OCI-LY3 (cell line): ENCODE results near the gene FNDC4.

Experiments
- H2AFZ ChIP-seq: fragments of 200-600, 300-600 bp; shearing (Covaris generic); 2 replicates; pipeline ENCODE4 v1.6.0; 2014; ENCODE audit warnings: antibody characterized with exemption, low read depth, low read length
- H3K27ac ChIP-seq: fragments of 200-600, 300-600 bp; sonication (generic); 2 replicates; pipeline ENCODE4 v1.5.1; 2014; ENCODE audit warnings: mild to moderate bottlenecking, low read length, moderate library complexity, mixed read lengths
- H3K27me3 ChIP-seq: fragments of 200-600, 300-600 bp; sonication (generic); 2 replicates; pipeline ENCODE4 v1.6.1; 2014; ENCODE audit warnings: low read depth, low read length, mixed read lengths
- H3K36me3 ChIP-seq: fragments of 200-600, 300-600 bp; sonication (generic); replicated peaks from 2 replicates; pipeline ENCODE3; 2014; ENCODE audit warnings: low read depth, low read length, mixed read lengths
- H3K4me1 ChIP-seq: fragments of 300-600, 200-600 bp; sonication (generic); 2 replicates; pipeline ENCODE4 v1.6.1; 2014; ENCODE audit warnings: low read length, mixed read lengths
- H3K4me2 ChIP-seq: fragments of 200-600, 300-600 bp; sonication (generic); 2 replicates; pipeline ENCODE4 v1.6.1; 2014; ENCODE audit warnings: low read length, mixed read lengths
- H3K4me3 ChIP-seq: fragments of 300-600, 200-600 bp; sonication (generic); 2 replicates; pipeline ENCODE4 v1.5.1; 2014; ENCODE audit warnings: antibody characterized with exemption, mild to moderate bottlenecking, low read length, moderate library complexity
- H3K79me2 ChIP-seq: fragments of 300-600, 200-600 bp; shearing (Covaris generic); 2 replicates; pipeline ENCODE4 v1.6.1; 2014; ENCODE audit warnings: mild to moderate bottlenecking, low read length, mixed read lengths
- H3K9ac ChIP-seq: fragments of 300-600, 200-600 bp; shearing (Covaris generic); 2 replicates; pipeline ENCODE4 v1.6.0; 2014; ENCODE audit warnings: mild to moderate bottlenecking, low read length, moderate library complexity
- H3K9me3 ChIP-seq: fragments of 200-600, 300-600 bp; shearing (Covaris generic); 2 replicates; pipeline ENCODE4 v1.6.1; 2014; ENCODE audit warnings: low read length, mixed read lengths; ENCODE audit not compliant: insufficient read depth
- H4K20me1 ChIP-seq: fragments of 200-600, 300-600 bp; sonication (generic); 2 replicates; pipeline ENCODE4 v1.6.1; 2016; ENCODE audit warnings: low read length, mixed read lengths; ENCODE audit not compliant: insufficient read depth
- CTCF ChIP-seq: fragments of 200-600, 300-600 bp; sonication (generic); IDR thresholded peaks from 2 replicates; pipeline ENCODE4 v1.5.1; 2014; ENCODE audit warnings: antibody characterized with exemption, low read length, low read depth
- EZH2phosphoT487 ChIP-seq: fragments of 200-600 bp; shearing (Covaris generic); IDR thresholded peaks from 2 replicates; pipeline ENCODE4 v1.6.1; 2018; ENCODE audit warnings: antibody characterized with exemption, mixed run types, low read depth

FNDC4 gene

GRCh38 chr2:27461118-27461517, 33.9 kb downstream of the FNDC4 start:
- no peak overlapping the region for H2AFZ ChIP-seq

GRCh38 chr2:27453968-27454367, 41.0 kb downstream of the FNDC4 start:
- TF ChIP-seq EZH2phosphoT487 = no peak
- TF ChIP-seq CTCF = no peak
- no peak overlapping the region for H3K9ac ChIP-seq
- H3K79me2 ChIP-seq = no peaks in the 10 kb centered on the region
- H3K36me3 ChIP-seq = no peaks in the 10 kb centered on the region
- H4K20me1 ChIP-seq = no peaks in the 10 kb centered on the region
- H3K4me1 ChIP-seq = no peaks in the 10 kb centered on the region
- no peak overlapping the region for H2AFZ ChIP-seq
- H3K4me2 ChIP-seq = no peak overlapping the region
- H3K9me3 ChIP-seq = no peaks in the 10 kb centered on the region
- no peak overlapping the region for H3K4me3 ChIP-seq
- no peak overlapping the region for H3K27ac ChIP-seq
- no peaks in the 10 kb centered on the region for H3K27me3 ChIP-seq

More at GRCh38 chr2:27461118-27461517, 33.9 kb downstream of the FNDC4 start:
- H3K4me2 ChIP-seq = no peak overlapping the region
- no peaks in the 10 kb centered on the region for H3K36me3 ChIP-seq
- no peak overlapping the region for H3K27ac ChIP-seq
- no peaks in the 10 kb centered on the region for H3K79me2 ChIP-seq
- H3K9me3 ChIP-seq = no peaks in the 10 kb centered on the region
- no peaks in the 10 kb centered on the region for H3K4me1 ChIP-seq
- no peaks in the 10 kb centered on the region for H4K20me1 ChIP-seq
- TF ChIP-seq CTCF = no peak
- no peak for TF ChIP-seq EZH2phosphoT487
- H3K4me3 ChIP-seq = no peak overlapping the region
- no peaks in the 10 kb centered on the region for H3K27me3 ChIP-seq
- no peak overlapping the region for H3K9ac ChIP-seq

- H3K27me3 ChIP-seq = no peaks in the 10 kb centered on the region
- no peaks in the 10 kb centered on the region for H3K9me3 ChIP-seq
- no peak overlapping the region for H3K4me3 ChIP-seq
- H3K36me3 ChIP-seq = no peaks in the 10 kb centered on the region
- TF ChIP-seq CTCF = no peak
- H2AFZ ChIP-seq = no peak overlapping the region
- H3K4me2 ChIP-seq = no peak overlapping the region
- no peaks in the 10 kb centered on the region for H3K79me2 ChIP-seq
- H3K4me1 ChIP-seq = no peaks in the 10 kb centered on the region
- no peak overlapping the region for H3K9ac ChIP-seq
- H3K27ac ChIP-seq = no peak overlapping the region
- H4K20me1 ChIP-seq = no peaks in the 10 kb centered on the region
Measured at GRCh38 chr2:27451095-27451494, 43.9 kb downstream of the FNDC4 start.

GRCh38 chr2:27448381-27448780, 46.6 kb downstream of the FNDC4 start:
- Histone ChIP-seq H4K20me1 (no peaks in the 10 kb centered on the region), H3K9ac (no peak overlapping the region), H3K4me2 (no peak overlapping the region), H3K36me3 (no peaks in the 10 kb centered on the region), H3K27ac (no peak overlapping the region), H3K4me1 (no peaks in the 10 kb centered on the region), H2AFZ (no peak overlapping the region), H3K4me3 (no peak overlapping the region), H3K27me3 (no peaks in the 10 kb centered on the region), H3K79me2 (no peaks in the 10 kb centered on the region), H3K9me3 (no peaks in the 10 kb centered on the region)
- TF ChIP-seq CTCF (no peak), EZH2phosphoT487 (no peak)
